ENCODE data around the gene GTF2A1L.

DNA sequence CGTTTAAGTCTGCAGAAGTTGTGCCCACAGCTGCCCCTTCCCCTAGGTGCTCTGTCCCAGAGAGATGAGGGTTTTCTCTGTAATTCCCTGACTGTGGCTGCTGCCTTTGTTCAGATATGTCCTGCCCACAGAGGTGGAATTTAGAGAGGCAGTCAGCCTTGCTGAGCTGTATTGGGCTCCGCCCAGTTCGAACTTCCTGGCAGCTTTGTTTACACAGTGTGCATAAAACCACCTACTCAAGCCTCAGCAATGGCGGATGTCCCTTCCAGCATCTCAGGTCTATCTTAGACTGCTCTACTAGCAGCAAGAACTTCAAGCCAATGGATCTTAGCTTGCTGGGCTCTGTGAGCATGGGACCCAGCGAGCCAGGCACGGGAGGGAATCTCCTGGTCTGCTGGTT lies 89.8 kb downstream of the GTF2A1L start:
- TF ChIP-seq, protein P1, sequence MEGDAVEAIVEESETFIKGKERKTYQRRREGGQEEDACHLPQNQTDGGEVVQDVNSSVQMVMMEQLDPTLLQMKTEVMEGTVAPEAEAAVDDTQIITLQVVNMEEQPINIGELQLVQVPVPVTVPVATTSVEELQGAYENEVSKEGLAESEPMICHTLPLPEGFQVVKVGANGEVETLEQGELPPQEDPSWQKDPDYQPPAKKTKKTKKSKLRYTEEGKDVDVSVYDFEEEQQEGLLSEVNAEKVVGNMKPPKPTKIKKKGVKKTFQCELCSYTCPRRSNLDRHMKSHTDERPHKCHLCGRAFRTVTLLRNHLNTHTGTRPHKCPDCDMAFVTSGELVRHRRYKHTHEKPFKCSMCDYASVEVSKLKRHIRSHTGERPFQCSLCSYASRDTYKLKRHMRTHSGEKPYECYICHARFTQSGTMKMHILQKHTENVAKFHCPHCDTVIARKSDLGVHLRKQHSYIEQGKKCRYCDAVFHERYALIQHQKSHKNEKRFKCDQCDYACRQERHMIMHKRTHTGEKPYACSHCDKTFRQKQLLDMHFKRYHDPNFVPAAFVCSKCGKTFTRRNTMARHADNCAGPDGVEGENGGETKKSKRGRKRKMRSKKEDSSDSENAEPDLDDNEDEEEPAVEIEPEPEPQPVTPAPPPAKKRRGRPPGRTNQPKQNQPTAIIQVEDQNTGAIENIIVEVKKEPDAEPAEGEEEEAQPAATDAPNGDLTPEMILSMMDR (conservative IDR thresholded peaks at IDR 0.05 in 1 of 2, IDR thresholded peaks at IDR 0.05 in 1 of 2; ENCODE audit: extremely low read depth in 1 of 2, insufficient read depth in 1 of 2, low read depth in 1 of 2, low read length in 2 of 2) = no peak
- TF ChIP-seq EZH2 (IDR thresholded peaks at IDR 0.05; ENCODE audit: borderline replicate concordance, low read length) = no peak
